Left ventricle myocardium inferior (tissue), 1 donor: Measurements from ENCODE around the gene TSPEAR. TPM values are rescaled to one million over a fixed set of nuclear protein-coding genes. Genes with fewer than 3 reads are reported as not detected.

Experiments used
- DNase-seq: peaks from one replicate; pipeline ENCODE4 v3.0.0-alpha.2; 2020
- H3K27ac ChIP-seq: fragments of 200-600 bp; replicated peaks from 2 replicates; pipeline ENCODE4 v1.8.0; 2021
- H3K27me3 ChIP-seq: fragments of 200-600 bp; 2 replicates; pipeline ENCODE4 v1.8.0; 2021; ENCODE audit warnings: low read depth
- H3K36me3 ChIP-seq: fragments of 200-600 bp; 2 replicates; pipeline ENCODE4 v1.8.0; 2021
- H3K4me1 ChIP-seq: fragments of 200-600 bp; 2 replicates; pipeline ENCODE4 v1.8.0; 2021
- H3K4me3 ChIP-seq: fragments of 200-600 bp; 2 replicates; pipeline ENCODE4 v1.8.0; 2021; ENCODE audit warnings: mild to moderate bottlenecking, moderate library complexity
- H3K9me3 ChIP-seq: fragments of 200-600 bp; replicated peaks from 2 replicates; pipeline ENCODE4 v1.8.0; 2021
- CTCF ChIP-seq: fragments of 200-600 bp; IDR thresholded peaks from 2 replicates; pipeline ENCODE4 v1.8.0; 2021; ENCODE audit warnings: antibody characterized with exemption, mild to moderate bottlenecking, borderline replicate concordance
- intact Hi-C: fragments of 100-400 bp; cut with micrococcal nuclease; formaldehyde crosslinking; loops from one replicate; pipeline ENCODE4 v1.11.0; 2022
- total RNA-seq: library from RNA; stranded (reverse); fragmentation: NEBNext Ultra II Directional; extraction: Animal tissue kit (Norgen Biotek cat#: 25700); gene quantifications from one replicate; pipeline ENCODE4 v1.2.1, GENCODE V29; 2021
- donor health status: DM: no; HTN: yes; CAD: no; lungs with severe emphysema.

Gene TSPEAR
- total RNA-seq, 1 donor from 2014 or later, result 3.3 TPM

GRCh38 chr21:44734026-44734745, 22.8 kb upstream of the TSPEAR start:
- no peak for TF ChIP-seq CTCF
- peaks cover 36% of the 10 kb centered on the region for H3K9me3 ChIP-seq
- no peak overlapping the region for H3K4me3 ChIP-seq
- no peak for DNase-seq
- no peak overlapping the region for H3K27ac ChIP-seq
- H3K4me1 ChIP-seq, result no peaks in the 10 kb centered on the region
- H3K36me3 ChIP-seq, result peaks cover 6% of the 10 kb centered on the region
- intact Hi-C loops, result no loop called here
- H3K27me3 ChIP-seq, result no peaks in the 10 kb centered on the region

GRCh38 chr21:44732956-44733355, 21.6 kb upstream of the TSPEAR start:
- Histone ChIP-seq H3K4me3 (no peak overlapping the region), H3K27me3 (peaks cover 2% of the 10 kb centered on the region), H3K27ac (no peak overlapping the region), H3K4me1 (no peaks in the 10 kb centered on the region), H3K9me3 (peaks cover 24% of the 10 kb centered on the region), H3K36me3 (no peaks in the 10 kb centered on the region)
- intact Hi-C loops, result no loop called here
- TF ChIP-seq CTCF, result no peak
- no peak for DNase-seq

- TF ChIP-seq CTCF, result no peak
- no peaks in the 10 kb centered on the region for H3K36me3 ChIP-seq
- no peak for DNase-seq
- no peak overlapping the region for H3K27ac ChIP-seq
- intact Hi-C loops, result no loop called here
- peaks cover 9% of the 10 kb centered on the region for H3K27me3 ChIP-seq
- peaks cover 17% of the 10 kb centered on the region for H3K9me3 ChIP-seq
- no peak overlapping the region for H3K4me3 ChIP-seq
- no peaks in the 10 kb centered on the region for H3K4me1 ChIP-seq
These were observed 20.9 kb upstream of the TSPEAR start for GRCh38 chr21:44732263-44732662.

GRCh38 chr21:44730951-44731579, 19.7 kb upstream of the TSPEAR start:
- TF ChIP-seq CTCF, result no peak
- intact Hi-C loops, result no loop called here

GRCh38 chr21:44730028-44730395, 18.6 kb upstream of the TSPEAR start:
- H3K4me1 ChIP-seq, result no peaks in the 10 kb centered on the region
- H3K36me3 ChIP-seq, result no peaks in the 10 kb centered on the region
- H3K27ac ChIP-seq, result no peak overlapping the region
- DNase-seq, result no peak
- H3K9me3 ChIP-seq, result no peaks in the 10 kb centered on the region
- peaks cover 31% of the 10 kb centered on the region for H3K27me3 ChIP-seq
- no peak overlapping the region for H3K4me3 ChIP-seq
- intact Hi-C loops, result no loop called here
- no peak for TF ChIP-seq CTCF

More at GRCh38 chr21:44730951-44731579, 19.7 kb upstream of the TSPEAR start:
- no peak overlapping the region for H3K4me3 ChIP-seq
- H3K9me3 ChIP-seq, result peaks cover 5% of the 10 kb centered on the region
- H3K27me3 ChIP-seq, result peaks cover 21% of the 10 kb centered on the region
- no peak for DNase-seq
- H3K36me3 ChIP-seq, result no peaks in the 10 kb centered on the region
- no peaks in the 10 kb centered on the region for H3K4me1 ChIP-seq
- no peak overlapping the region for H3K27ac ChIP-seq
